RWPE1 (cell line): ENCODE data around the gene GLT6D1.

Experiments used
- CTCF ChIA-PET: fragments of 350-600 bp; sonication (Branson Sonifier 250); formaldehyde crosslinking; extraction: SDS; loops from one replicate; lab custom pipeline; 2021; lab: Yijun Ruan, JAX
- POLR2A ChIA-PET: fragments of 400-600 bp; formaldehyde crosslinking; extraction: SDS; loops from one replicate; lab custom pipeline; 2020; ENCODE audit warnings: antibody characterized with exemption; ENCODE audit not compliant: low non-redundant PET; lab: Yijun Ruan, JAX
- DNase-seq: peaks from one replicate; pipeline ENCODE4 v3.0.0; 2012; ENCODE audit warnings: low spot score
- H3K27ac ChIP-seq: fragments of 450-650 bp; 2 replicates; pipeline ENCODE4 v1.5.1; 2017
- CTCF ChIP-seq: fragments of 450-650 bp; conservative IDR thresholded peaks from 2 replicates; pipeline ENCODE4 v1.5.1; 2017; ENCODE audit warnings: low read depth, mild to moderate bottlenecking

Gene GLT6D1

GRCh38 chr9:135579356-135579755 is 60.0 kb downstream of the GLT6D1 start:
- no peak for TF ChIP-seq CTCF
- H3K27ac ChIP-seq = no peak overlapping the region
- POLR2A ChIA-PET = no interaction called here
- no peak for DNase-seq
- CTCF ChIA-PET = no interaction called here

GRCh38 chr9:135577256-135577655 is 62.1 kb downstream of the GLT6D1 start:
- ChIA-PET CTCF (no interaction called here), POLR2A (no interaction called here)
- no peak overlapping the region for H3K27ac ChIP-seq
- no peak for DNase-seq
- no peak for TF ChIP-seq CTCF

- ChIA-PET CTCF (no interaction called here), POLR2A (no interaction called here)
- no peak for DNase-seq
- H3K27ac ChIP-seq = no peak overlapping the region
- no peak for TF ChIP-seq CTCF
These were observed 63.2 kb downstream of the GLT6D1 start for GRCh38 chr9:135575995-135576631.

GRCh38 chr9:135574943-135575342 is 64.4 kb downstream of the GLT6D1 start:
- DNase-seq = no peak
- POLR2A ChIA-PET = no interaction called here
- H3K27ac ChIP-seq = no peak overlapping the region
- no peak for TF ChIP-seq CTCF
- CTCF ChIA-PET = interaction anchor here (0.6 kb wide), 1 partner anchor 807 kb away, joined by 3 read pairs; no protein-coding TSS in a partner anchor

GRCh38 chr9:135574331-135574730 is 65.0 kb downstream of the GLT6D1 start:
- TF ChIP-seq CTCF = no peak
- H3K27ac ChIP-seq = no peak overlapping the region
- ChIA-PET POLR2A (no interaction called here), CTCF (interaction anchor here (0.6 kb wide), 1 partner anchor 807 kb away, joined by 3 read pairs; no protein-coding TSS in a partner anchor)
- no peak for DNase-seq
